Measurements from ENCODE around the gene KCNMB1. TPM values are rescaled to one million over a fixed set of nuclear protein-coding genes. Genes with fewer than 3 reads are reported as not detected.

Gene KCNMB1
- total and polyA plus RNA-seq, 2 donors from 2014 or later, result 2.1 to 4.5 TPM

DNA sequence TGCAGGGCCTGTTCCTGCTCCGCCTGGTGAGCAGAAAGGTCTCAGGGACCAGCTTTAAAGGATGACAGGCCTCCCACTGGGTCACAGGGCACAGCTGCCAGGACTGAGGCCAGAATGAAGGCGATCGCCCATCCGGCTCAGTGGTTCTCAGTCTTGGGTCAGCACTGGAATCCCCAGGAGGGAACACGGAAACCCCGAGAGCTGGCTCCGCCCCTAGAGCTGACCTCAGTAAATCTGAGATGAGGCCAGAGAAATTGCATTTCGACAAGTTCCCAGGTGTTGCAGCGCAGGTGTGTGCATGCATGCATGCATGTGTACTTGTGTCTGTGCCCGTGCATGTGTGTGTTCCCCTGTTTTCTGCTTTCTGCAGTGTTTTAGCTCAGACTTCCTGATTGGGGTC is 47.2 kb upstream of the KCNMB1 start:
- Histone ChIP-seq H3K4me1 (ENCODE audit: control insufficient read depth in 2 of 3, insufficient read depth in 2 of 3, low read depth in 1 of 3, low read length in 3 of 3) (peaks cover 0 to 4% (median 0%) of the 10 kb centered on the region in 3 donors), H3K27me3 (ENCODE audit: control insufficient read depth, insufficient read depth, low read length) (no peaks in the 10 kb centered on the region), H3K36me3 (ENCODE audit: control insufficient read depth in 2 of 3, insufficient read depth in 3 of 3, low read length in 3 of 3) (no peaks in the 10 kb centered on the region), H3K9me3 (ENCODE audit: control insufficient read depth in 2 of 3, insufficient read depth in 1 of 3, low read length in 3 of 3) (no peaks in the 10 kb centered on the region), H3K9ac (ENCODE audit: low read length in 3 of 3) (no peak overlapping the region), H3K4me3 (ENCODE audit: low read length in 3 of 3) (no peak overlapping the region), H3K27ac (ENCODE audit: low read depth in 2 of 2, low read length in 2 of 2) (no peak overlapping the region)
- no peak for FAIRE-seq
- DNase-seq, result peak in 3 of 5 donors; percentile 30 to 51 (median 40)
- TF ChIP-seq, protein P1, sequence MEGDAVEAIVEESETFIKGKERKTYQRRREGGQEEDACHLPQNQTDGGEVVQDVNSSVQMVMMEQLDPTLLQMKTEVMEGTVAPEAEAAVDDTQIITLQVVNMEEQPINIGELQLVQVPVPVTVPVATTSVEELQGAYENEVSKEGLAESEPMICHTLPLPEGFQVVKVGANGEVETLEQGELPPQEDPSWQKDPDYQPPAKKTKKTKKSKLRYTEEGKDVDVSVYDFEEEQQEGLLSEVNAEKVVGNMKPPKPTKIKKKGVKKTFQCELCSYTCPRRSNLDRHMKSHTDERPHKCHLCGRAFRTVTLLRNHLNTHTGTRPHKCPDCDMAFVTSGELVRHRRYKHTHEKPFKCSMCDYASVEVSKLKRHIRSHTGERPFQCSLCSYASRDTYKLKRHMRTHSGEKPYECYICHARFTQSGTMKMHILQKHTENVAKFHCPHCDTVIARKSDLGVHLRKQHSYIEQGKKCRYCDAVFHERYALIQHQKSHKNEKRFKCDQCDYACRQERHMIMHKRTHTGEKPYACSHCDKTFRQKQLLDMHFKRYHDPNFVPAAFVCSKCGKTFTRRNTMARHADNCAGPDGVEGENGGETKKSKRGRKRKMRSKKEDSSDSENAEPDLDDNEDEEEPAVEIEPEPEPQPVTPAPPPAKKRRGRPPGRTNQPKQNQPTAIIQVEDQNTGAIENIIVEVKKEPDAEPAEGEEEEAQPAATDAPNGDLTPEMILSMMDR (IDR thresholded peaks at IDR 0.05; ENCODE audit: borderline replicate concordance, extremely low read depth, insufficient read depth), result no peak
- intact Hi-C loops (cut with DNase I), result loop anchor here (5.0 kb wide), 1 partner anchor 191 kb away; no protein-coding TSS in a partner anchor

- no peak for FAIRE-seq
- intact Hi-C loops (cut with DNase I), result loop anchor here (5.0 kb wide), 1 partner anchor 192 kb away; no protein-coding TSS in a partner anchor
These were observed 45.9 kb upstream of the KCNMB1 start for GRCh38 chr5:170434966-170435605.

DNA sequence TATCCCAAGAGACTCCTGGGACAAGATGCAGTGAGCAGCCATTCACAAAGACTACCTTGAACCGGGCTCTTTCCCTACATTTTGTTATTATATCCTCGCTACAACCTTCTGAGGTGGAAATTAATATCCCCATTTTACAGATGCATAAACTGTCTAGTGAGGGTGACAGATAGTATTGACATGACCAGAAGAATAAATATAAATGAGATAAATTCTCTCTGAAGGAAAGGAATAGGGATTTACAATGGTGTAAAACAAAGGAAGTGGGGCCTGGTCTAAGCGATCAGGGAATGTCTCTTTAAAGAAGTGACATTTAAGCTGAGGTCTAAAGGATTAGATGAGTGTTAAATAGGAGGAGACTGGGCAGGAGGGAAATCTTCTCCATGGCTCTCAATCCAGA is 43.5 kb upstream of the KCNMB1 start:
- no peaks in the 10 kb centered on the region for H3K36me3 ChIP-seq (ENCODE audit: control insufficient read depth in 2 of 3, insufficient read depth in 3 of 3, low read length in 3 of 3)
- TF ChIP-seq, protein P1 (IDR thresholded peaks at IDR 0.05; ENCODE audit: borderline replicate concordance, extremely low read depth, insufficient read depth), result no peak
- FAIRE-seq (no peak), DNase-seq (no peak)
- no peak overlapping the region for H3K9ac ChIP-seq (ENCODE audit: low read length in 3 of 3)
- peaks cover 0 to 4% (median 0%) of the 10 kb centered on the region in 3 donors for H3K4me1 ChIP-seq (ENCODE audit: control insufficient read depth in 2 of 3, insufficient read depth in 2 of 3, low read depth in 1 of 3, low read length in 3 of 3)
- no peaks in the 10 kb centered on the region for H3K27me3 ChIP-seq (ENCODE audit: control insufficient read depth, insufficient read depth, low read length)
- H3K4me3 ChIP-seq (ENCODE audit: low read length in 3 of 3), result no peak overlapping the region
- no peak overlapping the region for H3K27ac ChIP-seq (ENCODE audit: low read depth in 2 of 2, low read length in 2 of 2)
- no peaks in the 10 kb centered on the region for H3K9me3 ChIP-seq (ENCODE audit: control insufficient read depth in 2 of 3, insufficient read depth in 1 of 3, low read length in 3 of 3)
- intact Hi-C loops (cut with DNase I), result no loop called here

More at GRCh38 chr5:170434966-170435605, 45.9 kb upstream of the KCNMB1 start:
- TF ChIP-seq, protein P1 (IDR thresholded peaks at IDR 0.05; ENCODE audit: borderline replicate concordance, extremely low read depth, insufficient read depth), result peak; percentile 95
- Histone ChIP-seq H3K36me3 (ENCODE audit: control insufficient read depth in 2 of 3, insufficient read depth in 3 of 3, low read length in 3 of 3) (no peaks in the 10 kb centered on the region), H3K27me3 (ENCODE audit: control insufficient read depth, insufficient read depth, low read length) (no peaks in the 10 kb centered on the region), H3K27ac (ENCODE audit: low read depth in 2 of 2, low read length in 2 of 2) (no peak overlapping the region), H3K4me1 (ENCODE audit: control insufficient read depth in 2 of 3, insufficient read depth in 2 of 3, low read depth in 1 of 3, low read length in 3 of 3) (peaks cover 0 to 4% (median 0%) of the 10 kb centered on the region in 3 donors), H3K9ac (ENCODE audit: low read length in 3 of 3) (no peak overlapping the region), H3K4me3 (ENCODE audit: low read length in 3 of 3) (no peak overlapping the region), H3K9me3 (ENCODE audit: control insufficient read depth in 2 of 3, insufficient read depth in 1 of 3, low read length in 3 of 3) (no peaks in the 10 kb centered on the region)
- DNase-seq, result peak; percentile 68 to 88 (median 80)

Measured in kidney (tissue), 14 donors.